K562 (cell line): ENCODE data around the gene LAMB1. TPM values are rescaled to one million over a fixed set of nuclear protein-coding genes. Genes with fewer than 3 reads are reported as not detected.
A peak's percentile ranks its signal among the peaks of the same experiment; 100 is the strongest.

Source experiments
- ATAC-seq: fragments of 200-7000 bp; cut with Tn5 transposase; 3 replicates; pipeline ENCODE4 v1.9.1; 2020; ENCODE audit warnings: moderate library complexity
- BruUV-seq: library from RNA; stranded (reverse); fragments of 400-500 nt; replicated peaks from 2 replicates; lab custom pipeline; 2021; lab: Mats Ljungman, UMichigan
- CTCF ChIA-PET: fragments of 300-600 bp; formaldehyde crosslinking; extraction: SDS; loops from one replicate; lab custom pipeline; 2021; ENCODE audit warnings: low intra/inter-chr PET ratio; lab: Yijun Ruan, JAX
- POLR2A ChIA-PET: fragments of 300-600, 350-650 bp; sonication (Branson Sonifier 250); formaldehyde crosslinking; extraction: SDS; loops from one replicate; lab custom pipeline; 2021; ENCODE audit warnings: antibody characterized with exemption, inconsistent platforms; lab: Yijun Ruan, JAX
- DNase-seq, 4 experiments: peaks; one replicate each; pipeline versions ENCODE4 v3.0.0 to v3.0.0-alpha.2; 2011 to 2018; ENCODE audit warnings: low spot score in 3 of 4, mixed read lengths in 3 of 4; ENCODE audit errors: extremely low read depth in 1 of 4
- FAIRE-seq: peaks from 2 replicates; lab custom pipeline; 2011; peaks lifted over from hg19 to GRCh38; lab: Jason Lieb, UNC
- H2AFZ ChIP-seq: 2 replicates; pipeline ENCODE4 v1.6.0; 2011; ENCODE audit warnings: low read depth, low read length, control low read depth, inconsistent platforms
- H3K27ac ChIP-seq: fragments of 200-600 bp; 3 replicates; pipeline ENCODE4 v1.8.0; 2011; ENCODE audit warnings: low read depth, mild to moderate bottlenecking, control low read depth, inconsistent platforms, low read length, moderate library complexity, mixed read lengths; ENCODE audit errors: extremely low read depth
- H3K27me3 ChIP-seq, 2 experiments: fragments of 300-600 bp in 1 of 2; 2 replicates in 1 of 2; 3 replicates in 1 of 2; pipeline versions ENCODE4 v1.6.0 to v1.8.0; 2011; ENCODE audit warnings: inconsistent platforms in 2 of 2, low read length in 2 of 2, mild to moderate bottlenecking in 1 of 2, mixed read lengths in 1 of 2, moderate library complexity in 1 of 2; ENCODE audit not compliant: control insufficient read depth in 2 of 2, insufficient read depth in 2 of 2
- H3K36me3 ChIP-seq: fragments of 300-600 bp; 3 replicates; pipeline ENCODE4 v1.8.0; 2011; ENCODE audit warnings: mild to moderate bottlenecking, low read length, inconsistent platforms; ENCODE audit not compliant: control insufficient read depth, insufficient read depth
- H3K4me1 ChIP-seq, 2 experiments: fragments of 200-600 bp in 1 of 2; replicated peaks in 1 of 2; 2 replicates in 1 of 2; 3 replicates in 1 of 2; pipeline versions ENCODE4 v1.5.1 to v1.8.0; 2011; ENCODE audit warnings: inconsistent platforms in 2 of 2, low read length in 2 of 2, mild to moderate bottlenecking in 1 of 2, mixed read lengths in 1 of 2, moderate library complexity in 1 of 2; ENCODE audit not compliant: control insufficient read depth in 2 of 2, insufficient read depth in 2 of 2
- H3K4me2 ChIP-seq: 2 replicates; pipeline ENCODE4 v1.6.1; 2011; ENCODE audit warnings: low read length, control low read depth, inconsistent platforms, mixed read lengths; ENCODE audit not compliant: insufficient read depth
- H3K4me3 ChIP-seq: fragments of 200-600 bp; sonication (generic), shearing (Covaris generic); 2 replicates; pipeline ENCODE4 v1.5.1; 2016; ENCODE audit warnings: control low read depth, inconsistent platforms
- H3K79me2 ChIP-seq: fragments of 200-600 bp; 3 replicates; pipeline ENCODE4 v1.8.0; 2011; ENCODE audit warnings: low read length, inconsistent platforms; ENCODE audit not compliant: control insufficient read depth, insufficient read depth
- H3K9ac ChIP-seq, 2 experiments: 2 replicates each; pipeline versions ENCODE4 v1.6.0 to v1.6.1; 2011; ENCODE audit warnings: low read depth in 2 of 2, low read length in 2 of 2, control low read depth in 1 of 2, inconsistent platforms in 1 of 2, mild to moderate bottlenecking in 1 of 2, mixed read lengths in 1 of 2; ENCODE audit not compliant: insufficient read depth in 1 of 2
- H3K9me1 ChIP-seq: one replicate; pipeline ENCODE4 v1.6.0; 2011; ENCODE audit warnings: inconsistent platforms, mild to moderate bottlenecking, low read length, moderate library complexity; ENCODE audit not compliant: control insufficient read depth, insufficient read depth
- H3K9me3 ChIP-seq: replicated peaks from 2 replicates; pipeline ENCODE4 v1.5.1; 2011; ENCODE audit warnings: low read depth, low read length, inconsistent platforms; ENCODE audit not compliant: control insufficient read depth, insufficient read depth
- H4K20me1 ChIP-seq: replicated peaks from 2 replicates; pipeline ENCODE4 v1.6.1; 2011; ENCODE audit warnings: low read length, inconsistent platforms, mixed read lengths; ENCODE audit not compliant: control insufficient read depth, insufficient read depth
- CXXC5 ChIP-seq: fragments of 250-450 bp; sonication (Bioruptor Pico); IDR thresholded peaks from 2 replicates; pipeline ENCODE4 v1.8.0; 2022; ENCODE audit warnings: inconsistent platforms, mild to moderate bottlenecking, moderate library complexity
- E2F1 ChIP-seq: sonication (generic); formaldehyde crosslinking; IDR thresholded peaks from 2 replicates; pipeline ENCODE4 v1.8.1; 2023; ENCODE audit warnings: mild to moderate bottlenecking, missing genetic modification reagents, moderate library complexity
- FOXJ3 ChIP-seq: sonication (generic); formaldehyde crosslinking; IDR thresholded peaks from 2 replicates; pipeline ENCODE4 v1.4.0; 2020; ENCODE audit warnings: mild to moderate bottlenecking, missing genetic modification reagents
- GTF2E2 ChIP-seq: fragments of 200-800 bp; sonication (Bioruptor generic); IDR thresholded peaks from 2 replicates; pipeline ENCODE4 v1.6.1; 2016; ENCODE audit warnings: missing genetic modification characterization, missing compliant biosample characterization
- IRF1 ChIP-seq: sonication (generic); formaldehyde crosslinking; IDR thresholded peaks from 2 replicates; pipeline ENCODE4 v1.8.0; 2022; ENCODE audit warnings: missing genetic modification reagents, mild to moderate bottlenecking, borderline replicate concordance
- MLX ChIP-seq, 2 experiments: fragments of 450-650 bp in 1 of 2; sonication (generic) in 1 of 2; formaldehyde crosslinking; conservative IDR thresholded peaks; 2 replicates each; pipeline versions ENCODE4 v1.4.0 to v1.8.1; 2020 to 2022; ENCODE audit warnings: mild to moderate bottlenecking in 1 of 2, missing genetic modification reagents in 1 of 2
- MXI1 ChIP-seq: IDR thresholded peaks from 2 replicates; pipeline ENCODE4 v1.6.1; 2011; ENCODE audit warnings: low read depth, mild to moderate bottlenecking, improper control_type of control experiment, low read length
- NONO ChIP-seq, 2 experiments: fragments of 200-400 bp in 1 of 2; fragments of 450-650 bp in 1 of 2; formaldehyde crosslinking in 1 of 2; IDR thresholded peaks; 2 replicates each; pipeline ENCODE4 v1.6.1; 2017; ENCODE audit warnings: low read depth in 2 of 2, mild to moderate bottlenecking in 2 of 2, moderate library complexity in 2 of 2, low read length in 1 of 2
- NR0B1 ChIP-seq: fragments of 450-650 bp; IDR thresholded peaks from one replicate; pipeline ENCODE4 v1.6.1; 2018; ENCODE audit warnings: mild to moderate bottlenecking, moderate library complexity; ENCODE audit not compliant: partially characterized antibody
- PREB ChIP-seq: sonication (generic); formaldehyde crosslinking; IDR thresholded peaks from 2 replicates; pipeline ENCODE4 v1.8.1; 2023; ENCODE audit warnings: mild to moderate bottlenecking, missing genetic modification reagents
- SMAD3 ChIP-seq: fragments of 450-650 bp; formaldehyde crosslinking; conservative IDR thresholded peaks from 2 replicates; pipeline ENCODE4 v1.4.0; 2020; ENCODE audit warnings: mild to moderate bottlenecking
- SRF ChIP-seq, 2 experiments: fragments of 250-450, 450-650 bp in 1 of 2; sonication (Bioruptor Pico) in 1 of 2; sonication (generic) in 1 of 2; formaldehyde crosslinking; IDR thresholded peaks; 2 replicates each; pipeline versions ENCODE4 v1.5.0 to v1.5.1; 2020 to 2022; ENCODE audit warnings: mild to moderate bottlenecking in 1 of 2, missing genetic modification reagents in 1 of 2
- ZC3H8 ChIP-seq: fragments of 450-650 bp; IDR thresholded peaks from 2 replicates; pipeline ENCODE4 v1.6.1; 2017
- ZNF12 ChIP-seq: sonication (generic); formaldehyde crosslinking; IDR thresholded peaks from 2 replicates; pipeline ENCODE4 v1.4.0; 2020; ENCODE audit warnings: mild to moderate bottlenecking, missing genetic modification reagents
- ZNF174 ChIP-seq: fragments of 250-450 bp; sonication (Bioruptor Pico); IDR thresholded peaks from 2 replicates; pipeline ENCODE4 v1.4.0; 2020; ENCODE audit warnings: mild to moderate bottlenecking
- ZNF431 ChIP-seq: sonication (generic); formaldehyde crosslinking; IDR thresholded peaks from 2 replicates; pipeline ENCODE4 v1.8.0; 2022; ENCODE audit warnings: mild to moderate bottlenecking, missing genetic modification reagents
- ZNF830 ChIP-seq: fragments of 250-450 bp; sonication (Bioruptor Pico); IDR thresholded peaks from 2 replicates; pipeline ENCODE4 v1.5.0; 2021; ENCODE audit warnings: mild to moderate bottlenecking
- WGBS: fragments of 100-300 bp; shearing (Covaris generic); methylation state at CpG from one replicate; pipeline ENCODE4 v1.1.6; 2016; ENCODE audit warnings: low coverage, mixed read lengths; ENCODE audit not compliant: insufficient coverage; ENCODE audit errors: missing lambda C conversion rate; 5-methylcytosine and 5-hydroxymethylcytosine counted together
- in situ Hi-C: fragments of 300-500 bp; cut with MboI; formaldehyde crosslinking; loops from 4 replicates; pipeline ENCODE4 v1.15.0; 2018; ENCODE audit warnings: inconsistent platforms, mixed read lengths
- intact Hi-C: fragments of 100-400 bp; cut with micrococcal nuclease; formaldehyde crosslinking; loops from 2 replicates; pipeline ENCODE4 v1.14.2; 2022
- polyA plus RNA-seq, 8 experiments: library from polyadenylated mRNA; depleted of rRNA in 4 of 8; stranded (reverse) in 5 of 8; unstranded in 3 of 8; fragments of >200 nt; fragmentation: Nextera tagmentation in 2 of 8; fragmentation: Illumina TruSeq in 1 of 8; extraction: Ambion mirVana in 2 of 8; extraction: Trizol in 1 of 8; gene quantifications; 2 replicates each; pipeline versions ENCODE4 v1.2.1 to v1.2.3, GENCODE V29; 2011 to 2014; ENCODE audit warnings: inconsistent platforms in 1 of 8, missing spikeins in 1 of 8
- total RNA-seq, 7 experiments: library from RNA; depleted of rRNA in 6 of 7; stranded (reverse); fragments of >200 nt in 6 of 7; fragmentation: Illumina TruSeq in 2 of 7; extraction: Trizol in 2 of 7; gene quantifications; 2 replicates each; pipeline versions ENCODE4 v1.2.1 to v1.2.3, GENCODE V29; 2011 to 2021; ENCODE audit warnings: low replicate concordance in 1 of 7

Gene LAMB1
- total and polyA plus RNA-seq, 9 of the 15 experiments (the other 6 are each of a cell fraction or from before 2014, with no cell fraction given), result 6.0 to 17.7 (median 12.3) TPM

- Histone ChIP-seq H3K27me3 (no peaks in the 10 kb centered on the region; a peak in 1 of 5 replicates), H3K79me2 (peaks cover 46% of the 10 kb centered on the region), H3K9me3 (no peaks in the 10 kb centered on the region), H3K9me1 (no peaks in the 10 kb centered on the region), H3K27ac (peak overlapping the region; percentile 93), H3K4me1 (peaks cover 12 to 27% of the 10 kb centered on the region in 2 experiments; a peak in 4 of 5 replicates), H3K4me3 (peak overlapping the region; percentile 55), H3K9ac (peak overlapping the region; percentile 85 to 97), H3K4me2 (peak overlapping the region; percentile 90), H2AFZ (peak overlapping the region; percentile 98), H4K20me1 (peaks cover 16% of the 10 kb centered on the region), H3K36me3 (peaks cover 29% of the 10 kb centered on the region)
- ChIA-PET CTCF (no interaction called here), POLR2A (interaction anchor here (0.6 to 2.8 kb wide), 4 partner anchors 9 to 722 kb away, joined by 3 to 10 read pairs (median 4); partner anchors contain the start of gene HBP1)
- FAIRE-seq, result no peak
- TSS peak; percentile 98 for BruUV-seq
- WGBS, result 2% methylated on average over 7 of the region's 7 CpGs
- in situ Hi-C loops, result no loop called here
- peak in 1 of 4 experiments; percentile 32 for DNase-seq
- ATAC-seq, result no peak; the same call in 2 of the 3 replicates
- intact Hi-C loops, result loop anchor here (5.0 kb wide), 3 partner anchors 122 to 257 kb away; no protein-coding TSS in a partner anchor
- TF ChIP-seq ZNF12 (CRISPR knock-in tag) (no peak), ZNF830 (CRISPR knock-in tag) (no peak), SMAD3 (CRISPR knock-in tag) (0 out of 2 replicates have a peak, but pooled peaks have one; percentile 40), NR0B1 (no peak), FOXJ3 (CRISPR knock-in tag) (no peak), MXI1 (no peak), PREB (CRISPR knock-in tag) (no peak; the same call in 1 of the 2 replicates), GTF2E2 (tag) (no peak), ZC3H8 (no peak), IRF1 (CRISPR knock-in tag) (0 out of 2 replicates have a peak, but pooled peaks have one; percentile 56), E2F1 (CRISPR knock-in tag) (no peak), ZNF431 (CRISPR knock-in tag) (peak; percentile 30; the same call in 1 of the 2 replicates), SRF (CRISPR knock-in tag; IDR thresholded peaks at IDR 0.05) (peak; percentile 79 to 98), ZNF174 (no peak), NONO (IDR thresholded peaks at IDR 0.05; ENCODE audit: low read depth in 2 of 2, low read length in 1 of 2) (peak in 1 of 2 experiments; percentile 31; a peak in 1 of 4 replicates), MLX (CRISPR knock-in tag; conservative IDR thresholded peaks at IDR 0.05) (no peak), CXXC5 (CRISPR knock-in tag) (no peak)
These were observed 112.4 kb downstream of the LAMB1 start for GRCh38 chr7:107890493-107890961.
